Fibroblast of mammary gland (primary cell): ENCODE results near the gene SIRT7.
A peak's percentile ranks its signal among the peaks of the same experiment; 100 is the strongest.

Source experiments
- DNase-seq: peaks from one replicate; pipeline ENCODE4 v3.0.0-alpha.2; 2010; ENCODE audit warnings: low read depth
- H3K4me3 ChIP-seq: 2 replicates; pipeline ENCODE4 v1.5.1; 2011; ENCODE audit warnings: low read depth, mild to moderate bottlenecking, low read length, moderate library complexity; ENCODE audit not compliant: control insufficient read depth
- TF ChIP-seq, protein P1 (sequence below): conservative IDR thresholded peaks from 2 replicates; pipeline ENCODE4 v1.5.1; 2011; ENCODE audit warnings: low read depth, low read length, inconsistent platforms; ENCODE audit not compliant: control insufficient read depth, insufficient read depth

Gene SIRT7

DNA sequence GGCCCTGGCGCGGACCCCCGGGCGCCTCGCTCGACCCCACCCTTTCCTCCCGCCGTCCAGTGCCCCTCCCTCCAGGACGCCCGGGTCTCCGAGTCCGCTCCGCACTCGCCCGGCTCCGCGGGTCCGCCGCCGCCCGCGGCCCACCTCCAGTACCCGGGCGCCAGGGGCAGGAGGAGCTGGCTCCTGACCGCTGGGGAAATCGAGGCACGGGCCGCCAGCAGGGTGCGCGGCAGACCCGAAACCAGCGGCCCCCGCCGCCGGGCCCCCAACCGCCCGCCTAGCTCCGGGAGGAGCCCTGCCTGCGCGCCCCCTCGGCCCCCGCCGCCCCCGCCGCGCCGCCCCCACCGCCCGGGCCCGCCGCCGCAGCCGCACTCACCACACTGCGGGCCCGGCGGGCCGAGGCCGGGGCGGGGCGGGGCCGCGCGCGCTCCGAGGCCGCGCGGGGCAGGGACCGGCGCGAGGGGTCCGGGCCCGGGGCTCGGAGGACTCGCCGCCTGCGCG, 9.2 kb upstream of the SIRT7 start:
- no peak for DNase-seq
- TF ChIP-seq, protein P1, sequence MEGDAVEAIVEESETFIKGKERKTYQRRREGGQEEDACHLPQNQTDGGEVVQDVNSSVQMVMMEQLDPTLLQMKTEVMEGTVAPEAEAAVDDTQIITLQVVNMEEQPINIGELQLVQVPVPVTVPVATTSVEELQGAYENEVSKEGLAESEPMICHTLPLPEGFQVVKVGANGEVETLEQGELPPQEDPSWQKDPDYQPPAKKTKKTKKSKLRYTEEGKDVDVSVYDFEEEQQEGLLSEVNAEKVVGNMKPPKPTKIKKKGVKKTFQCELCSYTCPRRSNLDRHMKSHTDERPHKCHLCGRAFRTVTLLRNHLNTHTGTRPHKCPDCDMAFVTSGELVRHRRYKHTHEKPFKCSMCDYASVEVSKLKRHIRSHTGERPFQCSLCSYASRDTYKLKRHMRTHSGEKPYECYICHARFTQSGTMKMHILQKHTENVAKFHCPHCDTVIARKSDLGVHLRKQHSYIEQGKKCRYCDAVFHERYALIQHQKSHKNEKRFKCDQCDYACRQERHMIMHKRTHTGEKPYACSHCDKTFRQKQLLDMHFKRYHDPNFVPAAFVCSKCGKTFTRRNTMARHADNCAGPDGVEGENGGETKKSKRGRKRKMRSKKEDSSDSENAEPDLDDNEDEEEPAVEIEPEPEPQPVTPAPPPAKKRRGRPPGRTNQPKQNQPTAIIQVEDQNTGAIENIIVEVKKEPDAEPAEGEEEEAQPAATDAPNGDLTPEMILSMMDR: no peak
- H3K4me3 ChIP-seq: peak overlapping the region; percentile 71

DNA sequence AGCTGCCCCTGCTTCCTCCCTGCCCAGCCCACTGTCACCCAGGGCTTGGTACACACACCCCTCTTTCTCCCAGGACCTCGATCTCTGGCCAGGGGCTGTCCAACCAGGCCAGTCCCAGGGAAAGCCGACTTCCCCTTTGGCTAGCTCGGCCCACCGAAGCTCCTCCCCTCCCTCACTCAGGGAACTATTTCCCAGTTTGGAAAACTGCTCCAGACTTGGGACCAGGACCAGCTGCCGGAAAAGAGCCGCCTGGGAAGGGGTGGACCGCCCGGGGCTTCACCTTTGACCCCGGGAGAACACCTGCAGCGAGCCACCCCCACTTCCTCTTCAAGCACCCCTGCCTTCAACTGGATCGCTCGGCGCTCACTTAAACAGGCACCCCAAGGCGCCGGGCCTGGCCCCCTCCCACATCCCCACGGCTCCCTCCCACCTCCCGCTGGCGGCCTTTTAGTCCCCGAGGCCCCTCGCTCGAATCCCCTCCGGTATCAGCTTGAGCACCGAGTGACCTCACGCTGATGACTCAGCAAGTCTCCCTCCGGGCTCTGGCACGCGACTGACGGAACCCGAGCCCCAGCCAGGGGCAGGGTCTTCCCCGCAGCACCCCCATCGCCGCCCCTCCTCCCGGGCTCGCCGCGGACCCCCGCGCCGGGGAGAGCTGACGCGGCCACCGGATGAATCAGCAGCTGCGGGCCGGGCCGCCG, 8.6 kb upstream of the SIRT7 start:
- peak; percentile 78 for DNase-seq
- TF ChIP-seq, protein P1: no peak
- peak overlapping the region; percentile 71 for H3K4me3 ChIP-seq

DNA sequence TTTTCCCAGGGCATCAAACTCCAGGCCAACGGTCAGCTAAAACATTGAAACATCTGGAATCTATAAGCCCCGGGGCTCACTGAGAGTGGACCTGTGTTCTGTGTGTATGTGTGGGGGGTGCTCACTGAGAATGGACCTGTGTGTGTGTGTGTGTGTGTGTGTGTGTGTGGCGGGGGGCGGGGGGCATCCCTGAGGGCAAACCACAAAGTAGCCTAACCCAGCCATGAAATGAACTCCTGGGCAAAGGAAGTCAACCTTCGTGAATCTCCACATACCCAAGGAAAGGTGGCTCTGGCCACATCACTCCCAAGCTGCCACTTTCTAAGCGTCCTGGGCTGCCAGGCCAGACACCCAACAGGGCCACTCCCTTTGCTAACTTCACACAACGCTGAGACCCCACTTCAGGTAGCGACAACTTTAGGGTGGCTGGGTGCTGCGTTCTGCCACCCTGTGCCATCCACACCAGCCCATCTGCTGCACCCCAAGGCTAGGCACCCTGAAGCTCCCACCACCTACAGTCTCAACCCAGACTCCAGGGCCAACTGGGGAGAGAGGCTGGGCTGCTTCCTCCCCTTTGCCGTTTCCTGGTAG, 8.0 kb upstream of the SIRT7 start:
- peak overlapping the region; percentile 71 for H3K4me3 ChIP-seq
- no peak for DNase-seq
- TF ChIP-seq, protein P1: no peak

DNA sequence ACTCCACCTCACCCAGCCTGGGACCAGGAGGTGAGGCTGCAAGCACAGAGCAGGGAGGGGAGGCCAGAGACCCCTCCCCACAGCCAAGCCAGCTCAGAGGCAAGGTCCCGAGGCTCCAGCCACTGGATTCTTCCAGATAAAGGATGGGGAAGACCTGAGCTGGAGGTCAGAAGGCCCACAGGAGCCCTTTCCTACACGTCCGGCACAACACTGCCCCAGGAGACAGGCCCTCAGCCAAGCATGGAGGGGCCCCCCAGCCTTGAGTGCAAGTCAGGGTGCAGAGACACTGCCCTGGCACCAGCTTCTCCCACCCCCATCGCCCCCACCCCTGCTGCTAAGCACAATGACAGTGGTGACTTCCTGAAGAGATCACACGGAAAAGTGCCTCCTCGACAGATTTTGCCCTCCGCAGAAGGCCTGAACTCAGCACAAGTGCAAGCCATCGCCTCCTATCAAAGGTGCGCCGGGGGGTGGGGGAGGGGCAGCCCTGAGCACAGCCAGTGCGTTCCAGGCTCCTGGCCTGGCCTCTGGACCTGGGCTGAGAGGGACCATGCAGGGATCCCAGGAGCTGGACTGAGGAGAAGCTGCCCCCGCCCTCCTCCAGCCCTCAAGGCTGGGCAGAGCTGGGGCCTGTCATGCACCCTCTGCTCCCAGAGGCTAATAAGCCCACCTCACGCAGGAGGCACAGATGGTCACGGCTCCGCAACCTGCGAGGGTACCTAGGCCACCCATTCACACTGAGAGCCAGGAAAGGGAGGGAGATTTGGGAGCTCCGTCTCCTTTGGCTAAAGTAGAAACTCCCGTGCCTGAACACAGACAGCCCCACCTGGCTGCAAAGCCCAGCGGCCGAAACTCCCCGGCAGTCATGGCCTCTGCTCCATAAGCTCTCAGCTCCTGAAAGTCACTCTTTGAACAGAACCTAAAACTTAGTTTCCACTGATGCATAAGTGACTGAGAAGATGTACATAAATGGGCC, 6.9 kb upstream of the SIRT7 start:
- no peak for DNase-seq
- TF ChIP-seq, protein P1: no peak
- H3K4me3 ChIP-seq: no peak overlapping the region

DNA sequence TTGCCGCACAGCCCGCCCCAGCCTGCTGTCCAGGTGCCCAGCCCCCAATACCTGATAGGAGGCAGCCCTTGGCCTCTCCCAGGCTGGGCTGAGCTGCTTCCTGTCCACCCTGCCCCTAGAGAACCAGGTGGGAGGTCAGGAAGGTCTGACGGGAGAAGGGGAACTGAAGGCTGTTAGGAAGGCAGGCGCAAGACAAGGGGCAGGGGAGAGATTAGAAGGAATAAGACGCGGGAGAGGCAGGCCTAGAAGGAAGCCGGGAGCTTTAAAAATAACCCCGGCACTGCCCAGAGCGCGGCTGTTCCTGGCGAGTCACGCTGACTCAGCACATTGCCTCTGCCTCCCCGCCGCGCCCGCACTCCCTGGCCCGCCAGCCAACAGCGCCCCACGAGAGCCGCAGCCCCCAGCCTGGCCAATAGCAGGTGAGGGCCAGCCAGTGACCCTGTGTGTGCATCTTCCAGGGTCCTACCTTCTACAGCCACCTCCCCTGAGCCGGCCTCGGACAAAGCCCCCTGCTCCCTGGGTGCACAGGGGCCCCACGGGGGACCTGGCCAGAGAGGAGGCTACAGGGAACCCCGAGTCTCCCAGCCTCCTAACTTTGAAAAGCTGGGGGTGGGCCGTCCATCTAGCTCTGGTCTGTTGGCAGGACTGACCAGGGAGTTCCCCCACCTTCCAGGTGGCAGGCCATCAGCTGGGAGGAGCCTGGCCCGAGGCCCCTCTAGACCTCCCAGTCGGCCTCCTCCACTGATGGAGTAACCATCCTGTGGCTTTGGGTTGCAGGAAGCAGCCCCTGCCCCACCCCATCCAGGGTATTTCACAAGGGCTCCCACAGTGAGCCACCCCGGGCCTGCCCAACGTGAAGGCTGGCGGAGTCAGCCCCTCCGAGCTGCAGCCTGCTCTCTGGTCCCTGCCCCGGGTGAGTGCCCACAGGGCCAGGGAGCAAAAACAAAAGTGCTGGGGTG, 5.6 kb upstream of the SIRT7 start:
- TF ChIP-seq, protein P1: no peak
- DNase-seq: peak; percentile 77
- H3K4me3 ChIP-seq: peak overlapping the region; percentile 31
